ENCODE results near the gene RBM33. TPM values are rescaled to one million over a fixed set of nuclear protein-coding genes. Genes with fewer than 3 reads are reported as not detected.

The RBM33 gene
- total and polyA plus RNA-seq, 2 of the 13 experiments (the other 11 are each of a cell fraction or from before 2014, with no cell fraction given) = 12.4 to 28.9 TPM

- TF ChIP-seq HIVEP1 (CRISPR knock-in tag; IDR thresholded peaks at IDR 0.05) = no peak
- TF ChIP-seq ETV5 (CRISPR knock-in tag; IDR thresholded peaks at IDR 0.05; ENCODE audit: borderline replicate concordance) = no peak
- no peak for TF ChIP-seq MXD1 (CRISPR knock-in tag; IDR thresholded peaks at IDR 0.05)
- TF ChIP-seq RARA (CRISPR knock-in tag; IDR thresholded peaks at IDR 0.05) = peak; percentile 67
- 0 out of 2 replicates have a peak, but pooled peaks have one; percentile 23 for TF ChIP-seq ZNF614 (CRISPR knock-in tag; IDR thresholded peaks at IDR 0.05; ENCODE audit: borderline replicate concordance)
- TF ChIP-seq PITX1 (CRISPR knock-in tag; IDR thresholded peaks at IDR 0.05) = peak; percentile 28; the same call in 1 of the 2 replicates
- peak; percentile 91 for TF ChIP-seq ZNF281 (CRISPR knock-in tag; IDR thresholded peaks at IDR 0.05; ENCODE audit: borderline replicate concordance)
- TF ChIP-seq LRRFIP1 (CRISPR knock-in tag; conservative IDR thresholded peaks at IDR 0.05) = no peak
- no peak for TF ChIP-seq RARG (CRISPR knock-in tag; IDR thresholded peaks at IDR 0.05; ENCODE audit: low read depth)
- TF ChIP-seq KDM6A (CRISPR knock-in tag; IDR thresholded peaks at IDR 0.05; ENCODE audit: low read depth) = peak; percentile 60; the same call in 1 of the 2 replicates
- no peak for TF ChIP-seq SIX4 (CRISPR knock-in tag; IDR thresholded peaks at IDR 0.05)
- TF ChIP-seq STAG1 (CRISPR knock-in tag; IDR thresholded peaks at IDR 0.05) = 0 out of 2 replicates have a peak, but pooled peaks have one; percentile 3
- TF ChIP-seq PBX3 (CRISPR knock-in tag; IDR thresholded peaks at IDR 0.05; ENCODE audit: borderline replicate concordance) = no peak
- TF ChIP-seq FOXM1 (CRISPR knock-in tag; IDR thresholded peaks at IDR 0.05) = no peak
- TF ChIP-seq ZNF10 (CRISPR knock-in tag; IDR thresholded peaks at IDR 0.05; ENCODE audit: borderline replicate concordance, low read depth) = no peak
- TF ChIP-seq ZNF800 (CRISPR knock-in tag; IDR thresholded peaks at IDR 0.05) = no peak
- 0 out of 2 replicates have a peak, but pooled peaks have one; percentile 30 for TF ChIP-seq ZZZ3 (CRISPR knock-in tag; IDR thresholded peaks at IDR 0.05; ENCODE audit: borderline replicate concordance)
- no peak for TF ChIP-seq DR1 (CRISPR knock-in tag; IDR thresholded peaks at IDR 0.05)
- 0 out of 2 replicates have a peak, but pooled peaks have one; percentile 23 for TF ChIP-seq ZBTB38 (CRISPR knock-in tag; IDR thresholded peaks at IDR 0.05)
- TF ChIP-seq ZNF768 (CRISPR knock-in tag; IDR thresholded peaks at IDR 0.05) = no peak
- no peak for TF ChIP-seq PHF8 (CRISPR knock-in tag; IDR thresholded peaks at IDR 0.05)
These were observed 168.7 kb downstream of the RBM33 start (continued) for GRCh38 chr7:155813125-155813524.
